PC-3 (cell line): ENCODE measurements around the gene CRYL1. TPM values are rescaled to one million over a fixed set of nuclear protein-coding genes. Genes with fewer than 3 reads are reported as not detected.

Experiments used
- ATAC-seq: fragments of 200-7000 bp; cut with Tn5 transposase; 2 replicates; pipeline ENCODE4 v1.9.1; 2020; ENCODE audit warnings: mild to moderate bottlenecking, moderate library complexity
- BruUV-seq: library from RNA; stranded (reverse); fragments of 400-500 nt; replicated peaks from 2 replicates; lab custom pipeline; 2021; lab: Mats Ljungman, UMichigan
- CTCF ChIA-PET: fragments of 300-600 bp; sonication (Branson Sonifier 250); formaldehyde crosslinking; loops from one replicate; lab custom pipeline; 2022; ENCODE audit warnings: antibody characterized with exemption; lab: Charles Lee
- POLR2A ChIA-PET: fragments of 300-600 bp; sonication (Branson Sonifier 250); formaldehyde crosslinking; loops from one replicate; lab custom pipeline; 2022; ENCODE audit warnings: antibody characterized with exemption; ENCODE audit not compliant: unreplicated experiment; lab: Charles Lee
- DNase-seq: peaks from one replicate; pipeline ENCODE4 v3.0.0-alpha.2; 2015
- H2AFZ ChIP-seq: fragments of 300-600 bp; sonication (generic); 2 replicates; pipeline ENCODE4 v1.6.0; 2016; ENCODE audit warnings: antibody characterized with exemption, low read length
- H3F3A ChIP-seq: fragments of 300-600 bp; sonication (generic); one replicate; pipeline ENCODE4 v1.6.0; 2017; ENCODE audit warnings: antibody characterized with exemption, low read length, control low read depth, mild to moderate bottlenecking; ENCODE audit not compliant: unreplicated experiment
- H3K27ac ChIP-seq: fragments of 300-600 bp; sonication (generic); 2 replicates; pipeline ENCODE4 v1.5.1; 2016; ENCODE audit warnings: mild to moderate bottlenecking, low read length
- H3K27me3 ChIP-seq: fragments of 300-600 bp; sonication (generic); 2 replicates; pipeline ENCODE4 v1.6.1; 2016; ENCODE audit warnings: low read length, mixed read lengths
- H3K36me3 ChIP-seq: fragments of 300-600 bp; sonication (generic); 2 replicates; pipeline ENCODE4 v1.6.1; 2016; ENCODE audit warnings: low read depth, mixed run types, low read length, mixed read lengths
- H3K4me1 ChIP-seq: fragments of 300-600 bp; sonication (generic); 2 replicates; pipeline ENCODE4 v1.5.1; 2016; ENCODE audit warnings: low read length; ENCODE audit not compliant: insufficient read depth
- H3K4me2 ChIP-seq: fragments of 300-600 bp; sonication (generic); 2 replicates; pipeline ENCODE4 v1.6.0; 2016; ENCODE audit warnings: low read length
- H3K4me3 ChIP-seq: fragments of 300-600 bp; sonication (generic); 2 replicates; pipeline ENCODE4 v1.5.1; 2016; ENCODE audit warnings: mild to moderate bottlenecking, low read length, mixed read lengths
- H3K79me2 ChIP-seq: fragments of 300-600 bp; sonication (generic); 2 replicates; pipeline ENCODE4 v1.6.1; 2017; ENCODE audit warnings: low read length, mixed read lengths
- H3K9ac ChIP-seq: fragments of 300-600 bp; sonication (generic); 2 replicates; pipeline ENCODE4 v1.6.0; 2016; ENCODE audit warnings: mild to moderate bottlenecking, low read length
- H3K9me2 ChIP-seq: fragments of 300-600 bp; sonication (generic); replicated peaks from 2 replicates; pipeline ENCODE4 v1.6.1; 2016; ENCODE audit warnings: mixed run types, low read length, mixed read lengths
- H3K9me3 ChIP-seq: fragments of 300-600 bp; sonication (generic); 2 replicates; pipeline ENCODE4 v1.6.1; 2016; ENCODE audit warnings: low read length, mixed read lengths
- H4K20me1 ChIP-seq: fragments of 300-600 bp; sonication (generic); 2 replicates; pipeline ENCODE4 v1.6.1; 2016; ENCODE audit warnings: low read length, mixed read lengths
- CTCF ChIP-seq: fragments of 300-600 bp; sonication (generic); conservative IDR thresholded peaks from 2 replicates; pipeline ENCODE4 v1.5.1; 2017; ENCODE audit warnings: antibody characterized with exemption, low read depth, mild to moderate bottlenecking, low read length
- EZH2 ChIP-seq: fragments of 300-600 bp; sonication (generic); IDR thresholded peaks from one replicate; pipeline ENCODE4 v1.6.1; 2017; ENCODE audit warnings: antibody characterized with exemption, mild to moderate bottlenecking, low read length; ENCODE audit not compliant: unreplicated experiment
- EZH2phosphoT487 ChIP-seq: fragments of 300-600 bp; sonication (generic); IDR thresholded peaks from 2 replicates; pipeline ENCODE4 v1.6.1; 2018; ENCODE audit warnings: mild to moderate bottlenecking, antibody characterized with exemption, low read length, borderline replicate concordance
- intact Hi-C: fragments of 100-400 bp; cut with micrococcal nuclease; formaldehyde crosslinking; loops from 2 replicates; pipeline ENCODE4 v1.9.0; 2023
- total RNA-seq: library from RNA; depleted of rRNA; stranded (reverse); fragments of >200 nt; gene quantifications from 2 replicates; pipeline ENCODE4 v1.2.3, GENCODE V29; 2014

The CRYL1 gene
- total RNA-seq, 1 experiment from 2014 or later: 20.8 TPM

- Histone ChIP-seq H3K36me3 (no peaks in the 10 kb centered on the region), H3K79me2 (no peaks in the 10 kb centered on the region), H3F3A (no peaks in the 10 kb centered on the region), H3K9ac (no peak overlapping the region), H3K4me3 (no peak overlapping the region), H3K9me2 (no peaks in the 10 kb centered on the region), H4K20me1 (no peaks in the 10 kb centered on the region), H2AFZ (no peak overlapping the region), H3K4me1 (peaks cover 31% of the 10 kb centered on the region), H3K27me3 (no peaks in the 10 kb centered on the region), H3K4me2 (no peak overlapping the region), H3K9me3 (no peaks in the 10 kb centered on the region), H3K27ac (no peak overlapping the region)
- intact Hi-C loops: no loop called here
- DNase-seq: no peak
- BruUV-seq: no TSS peak
- TF ChIP-seq CTCF: no peak
- no peak for TF ChIP-seq EZH2
- TF ChIP-seq EZH2phosphoT487: no peak
- CTCF ChIA-PET: no interaction called here
- no peak for ATAC-seq
- POLR2A ChIA-PET: no interaction called here
Measured at GRCh38 chr13:20399515-20399914, 126.1 kb downstream of the CRYL1 start.

- TF ChIP-seq EZH2phosphoT487 (no peak), CTCF (no peak), EZH2 (no peak)
- Histone ChIP-seq H3K4me2 (no peak overlapping the region), H3K9me3 (no peaks in the 10 kb centered on the region), H3F3A (no peaks in the 10 kb centered on the region), H4K20me1 (no peaks in the 10 kb centered on the region), H3K27ac (no peak overlapping the region), H3K9ac (no peak overlapping the region), H3K9me2 (no peaks in the 10 kb centered on the region), H3K36me3 (no peaks in the 10 kb centered on the region), H2AFZ (no peak overlapping the region), H3K4me1 (peaks cover 31% of the 10 kb centered on the region), H3K27me3 (no peaks in the 10 kb centered on the region), H3K79me2 (no peaks in the 10 kb centered on the region), H3K4me3 (no peak overlapping the region)
- DNase-seq (no peak), ATAC-seq (no peak)
- CTCF ChIA-PET: no interaction called here
- POLR2A ChIA-PET: no interaction called here
- intact Hi-C loops: no loop called here
- no TSS peak for BruUV-seq
Measured at GRCh38 chr13:20398459-20398858, 127.2 kb downstream of the CRYL1 start.

- H3K4me3 ChIP-seq: no peak overlapping the region
- H2AFZ ChIP-seq: no peak overlapping the region
- peaks cover 28% of the 10 kb centered on the region for H3K4me1 ChIP-seq
- H3K9ac ChIP-seq: no peak overlapping the region
- H4K20me1 ChIP-seq: no peaks in the 10 kb centered on the region
- TF ChIP-seq CTCF: no peak
- no peak for TF ChIP-seq EZH2phosphoT487
- intact Hi-C loops: no loop called here
- BruUV-seq: no TSS peak
- DNase-seq (no peak), ATAC-seq (no peak)
- ChIA-PET POLR2A (no interaction called here), CTCF (no interaction called here)
- no peaks in the 10 kb centered on the region for H3K9me2 ChIP-seq
- H3K36me3 ChIP-seq: no peaks in the 10 kb centered on the region
- no peaks in the 10 kb centered on the region for H3F3A ChIP-seq
- H3K4me2 ChIP-seq: no peak overlapping the region
- no peaks in the 10 kb centered on the region for H3K79me2 ChIP-seq
- no peak overlapping the region for H3K27ac ChIP-seq
- H3K27me3 ChIP-seq: no peaks in the 10 kb centered on the region
- H3K9me3 ChIP-seq: no peaks in the 10 kb centered on the region
Measured at GRCh38 chr13:20397896-20398295, 127.8 kb downstream of the CRYL1 start.
